ENCODE results near the gene TMEM116. TPM values are rescaled to one million over a fixed set of nuclear protein-coding genes. Genes with fewer than 3 reads are reported as not detected.

Gene TMEM116
- total RNA-seq, 1 donor from 2014 or later, result 11.5 TPM

DNA sequence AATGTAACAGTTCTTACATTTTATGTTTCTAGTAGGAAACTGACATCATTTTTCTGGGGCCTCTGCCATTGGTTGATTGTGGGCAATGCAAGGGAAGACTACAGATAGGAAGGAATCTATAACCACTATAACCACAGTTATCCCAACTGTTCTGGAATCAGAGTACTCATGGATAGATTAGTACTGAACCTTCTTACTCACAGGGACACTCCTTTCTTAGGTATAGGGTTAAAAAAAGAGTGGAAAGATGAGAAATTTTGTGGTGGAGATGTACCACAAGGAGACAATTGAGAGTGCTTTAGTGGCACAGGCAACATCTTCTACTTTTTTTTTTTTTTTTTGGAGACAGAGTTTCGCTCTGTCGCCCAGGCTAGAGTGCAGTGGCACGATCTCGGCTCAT is 21.0 kb downstream of the TMEM116 start:
- intact Hi-C loops (cut with DNase I), result no loop called here

GRCh38 chr12:111991535-111991934 is 21.4 kb downstream of the TMEM116 start:
- Histone ChIP-seq H3K27ac (no peak overlapping the region), H3K4me3 (no peak overlapping the region), H3K9me3 (no peaks in the 10 kb centered on the region), H3K4me1 (no peaks in the 10 kb centered on the region), H3K27me3 (no peaks in the 10 kb centered on the region), H3K36me3 (no peaks in the 10 kb centered on the region)
- TF ChIP-seq, protein P1, sequence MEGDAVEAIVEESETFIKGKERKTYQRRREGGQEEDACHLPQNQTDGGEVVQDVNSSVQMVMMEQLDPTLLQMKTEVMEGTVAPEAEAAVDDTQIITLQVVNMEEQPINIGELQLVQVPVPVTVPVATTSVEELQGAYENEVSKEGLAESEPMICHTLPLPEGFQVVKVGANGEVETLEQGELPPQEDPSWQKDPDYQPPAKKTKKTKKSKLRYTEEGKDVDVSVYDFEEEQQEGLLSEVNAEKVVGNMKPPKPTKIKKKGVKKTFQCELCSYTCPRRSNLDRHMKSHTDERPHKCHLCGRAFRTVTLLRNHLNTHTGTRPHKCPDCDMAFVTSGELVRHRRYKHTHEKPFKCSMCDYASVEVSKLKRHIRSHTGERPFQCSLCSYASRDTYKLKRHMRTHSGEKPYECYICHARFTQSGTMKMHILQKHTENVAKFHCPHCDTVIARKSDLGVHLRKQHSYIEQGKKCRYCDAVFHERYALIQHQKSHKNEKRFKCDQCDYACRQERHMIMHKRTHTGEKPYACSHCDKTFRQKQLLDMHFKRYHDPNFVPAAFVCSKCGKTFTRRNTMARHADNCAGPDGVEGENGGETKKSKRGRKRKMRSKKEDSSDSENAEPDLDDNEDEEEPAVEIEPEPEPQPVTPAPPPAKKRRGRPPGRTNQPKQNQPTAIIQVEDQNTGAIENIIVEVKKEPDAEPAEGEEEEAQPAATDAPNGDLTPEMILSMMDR (IDR thresholded peaks at IDR 0.05), result no peak
- TF ChIP-seq POLR2A (IDR thresholded peaks at IDR 0.05), result no peak
- no peak for TF ChIP-seq POLR2AphosphoS5 (IDR thresholded peaks at IDR 0.05; ENCODE audit: insufficient read depth in 1 of 2, low read depth in 1 of 2)
- no peak for DNase-seq (ENCODE audit: extremely low spot score in 2 of 2)
- intact Hi-C loops (cut with DNase I), result no loop called here

More for the DNA sequence above, 21.0 kb downstream of the TMEM116 start:
- no peaks in the 10 kb centered on the region for H3K36me3 ChIP-seq
- H3K9me3 ChIP-seq, result no peaks in the 10 kb centered on the region
- no peak for DNase-seq (ENCODE audit: extremely low spot score in 2 of 2)
- no peaks in the 10 kb centered on the region for H3K27me3 ChIP-seq
- H3K27ac ChIP-seq, result no peak overlapping the region
- no peak overlapping the region for H3K4me3 ChIP-seq
- no peak for TF ChIP-seq POLR2AphosphoS5 (IDR thresholded peaks at IDR 0.05; ENCODE audit: insufficient read depth in 1 of 2, low read depth in 1 of 2)
- TF ChIP-seq, protein P1 (IDR thresholded peaks at IDR 0.05), result no peak
- H3K4me1 ChIP-seq, result no peaks in the 10 kb centered on the region

DNA sequence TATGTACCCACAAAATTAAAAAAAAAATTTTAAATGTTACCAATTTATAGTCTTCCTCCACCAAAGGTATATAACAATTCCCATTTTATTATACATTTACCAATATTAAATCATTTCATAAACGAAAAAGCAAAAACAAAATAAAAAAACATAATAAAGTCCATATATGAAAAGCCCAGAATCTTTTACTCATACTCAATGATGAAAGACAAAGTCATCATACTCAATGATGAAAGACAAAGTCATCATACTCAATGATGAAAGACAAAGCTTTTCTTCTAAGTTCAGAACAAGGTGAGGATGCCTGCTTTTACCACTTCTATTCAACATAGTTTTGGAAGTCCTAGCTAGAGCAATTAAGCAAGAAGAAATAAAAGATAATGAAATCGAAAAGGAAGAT is 28.1 kb downstream of the TMEM116 start:
- H3K9me3 ChIP-seq, result no peaks in the 10 kb centered on the region
- no peak overlapping the region for H3K27ac ChIP-seq
- H3K4me1 ChIP-seq, result no peaks in the 10 kb centered on the region
- H3K27me3 ChIP-seq, result no peaks in the 10 kb centered on the region
- DNase-seq (ENCODE audit: extremely low spot score in 2 of 2), result no peak
- no peak for TF ChIP-seq POLR2AphosphoS5 (IDR thresholded peaks at IDR 0.05; ENCODE audit: insufficient read depth in 1 of 2, low read depth in 1 of 2)
- TF ChIP-seq, protein P1 (IDR thresholded peaks at IDR 0.05), result no peak
- TF ChIP-seq POLR2A (IDR thresholded peaks at IDR 0.05), result no peak
- intact Hi-C loops (cut with DNase I), result no loop called here
- no peak overlapping the region for H3K4me3 ChIP-seq
- H3K36me3 ChIP-seq, result no peaks in the 10 kb centered on the region

DNA sequence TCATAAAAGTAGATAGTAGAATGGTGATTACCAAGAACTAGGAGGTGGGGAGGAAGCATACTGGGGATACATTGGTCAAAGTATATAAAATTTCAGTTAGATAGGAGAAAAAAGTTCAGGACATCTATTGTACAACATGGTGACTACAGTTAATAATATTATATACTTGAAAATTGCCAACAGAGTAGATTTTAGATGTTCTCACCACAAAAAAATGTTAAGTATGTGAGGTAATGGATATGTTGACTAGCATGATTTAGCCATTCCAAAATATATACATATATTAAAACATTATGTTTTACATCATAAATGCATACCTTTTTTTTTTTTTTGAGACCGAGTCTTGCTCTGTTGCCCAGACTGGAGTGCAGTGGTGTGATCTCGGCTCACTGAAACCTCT is 31.0 kb downstream of the TMEM116 start:
- Histone ChIP-seq H3K4me1 (no peaks in the 10 kb centered on the region), H3K27ac (no peak overlapping the region), H3K27me3 (no peaks in the 10 kb centered on the region), H3K36me3 (no peaks in the 10 kb centered on the region), H3K9me3 (no peaks in the 10 kb centered on the region), H3K4me3 (no peak overlapping the region)
- intact Hi-C loops (cut with DNase I), result no loop called here
- TF ChIP-seq POLR2A (IDR thresholded peaks at IDR 0.05), result no peak
- no peak for TF ChIP-seq POLR2AphosphoS5 (IDR thresholded peaks at IDR 0.05; ENCODE audit: insufficient read depth in 1 of 2, low read depth in 1 of 2)
- TF ChIP-seq, protein P1 (IDR thresholded peaks at IDR 0.05), result no peak
- no peak for DNase-seq (ENCODE audit: extremely low spot score in 2 of 2)

DNA sequence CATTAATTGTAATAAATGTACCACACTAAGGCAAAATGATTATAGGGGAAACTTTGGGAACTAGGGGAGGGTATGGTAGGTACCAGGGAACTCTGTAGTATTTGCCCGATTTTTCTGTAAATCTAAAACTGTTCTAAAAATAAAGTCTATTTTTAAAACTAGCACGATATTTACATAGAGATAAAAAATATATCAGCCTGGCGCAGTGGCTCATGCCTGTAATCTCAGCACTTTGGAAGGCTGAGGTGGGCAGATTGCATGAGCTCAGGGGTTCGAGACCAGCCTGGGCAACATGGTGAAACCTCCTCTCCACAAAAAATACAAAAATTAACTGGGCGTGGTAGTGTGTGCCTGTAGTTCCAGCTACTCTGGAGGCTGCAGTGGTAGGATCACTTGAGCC is 32.4 kb downstream of the TMEM116 start:
- Histone ChIP-seq H3K27ac (no peak overlapping the region), H3K4me3 (no peak overlapping the region), H3K9me3 (no peaks in the 10 kb centered on the region), H3K36me3 (no peaks in the 10 kb centered on the region), H3K27me3 (no peaks in the 10 kb centered on the region), H3K4me1 (no peaks in the 10 kb centered on the region)
- no peak for TF ChIP-seq POLR2AphosphoS5 (IDR thresholded peaks at IDR 0.05; ENCODE audit: insufficient read depth in 1 of 2, low read depth in 1 of 2)
- TF ChIP-seq, protein P1 (IDR thresholded peaks at IDR 0.05), result no peak
- TF ChIP-seq POLR2A (IDR thresholded peaks at IDR 0.05), result no peak
- no peak for DNase-seq (ENCODE audit: extremely low spot score in 2 of 2)
- intact Hi-C loops (cut with DNase I), result no loop called here
